DOHH2 (cell line): Measurements from ENCODE around the gene MAST1.

Experiments
- H3F3A ChIP-seq: fragments of 200-600 bp; sonication (generic), shearing (Covaris generic); 2 replicates; pipeline ENCODE4 v1.6.0; 2016; ENCODE audit warnings: antibody characterized with exemption, mild to moderate bottlenecking; ENCODE audit not compliant: control insufficient read depth, insufficient read depth
- H3K27ac ChIP-seq: fragments of 200-600 bp; sonication (generic); 2 replicates; pipeline ENCODE4 v1.5.1; 2014; ENCODE audit warnings: low read depth, mild to moderate bottlenecking, low read length, moderate library complexity
- H3K27me3 ChIP-seq: fragments of 200-600 bp; sonication (generic); 2 replicates; pipeline ENCODE4 v1.6.1; 2014; ENCODE audit warnings: mild to moderate bottlenecking, low read length, mixed read lengths; ENCODE audit not compliant: control insufficient read depth
- H3K36me3 ChIP-seq: fragments of 200-600 bp; sonication (generic); 2 replicates; pipeline ENCODE4 v1.6.1; 2014; ENCODE audit warnings: mild to moderate bottlenecking, low read length, moderate library complexity, mixed read lengths; ENCODE audit not compliant: control insufficient read depth
- H3K4me1 ChIP-seq: fragments of 200-600 bp; sonication (generic); 2 replicates; pipeline ENCODE4 v1.6.1; 2014; ENCODE audit warnings: mild to moderate bottlenecking, low read length, mixed read lengths; ENCODE audit not compliant: control insufficient read depth
- H3K4me2 ChIP-seq: fragments of 200-600 bp; sonication (generic); 2 replicates; pipeline ENCODE4 v1.6.0; 2014; ENCODE audit warnings: mild to moderate bottlenecking, low read length, moderate library complexity
- H3K4me3 ChIP-seq: fragments of 200-600 bp; sonication (generic); 2 replicates; pipeline ENCODE4 v1.5.1; 2014; ENCODE audit warnings: mild to moderate bottlenecking, low read length, mixed read lengths
- H3K79me2 ChIP-seq: fragments of 200-600 bp; sonication (generic); 2 replicates; pipeline ENCODE4 v1.6.1; 2014; ENCODE audit warnings: mild to moderate bottlenecking, low read length, mixed read lengths; ENCODE audit not compliant: control insufficient read depth
- H3K9me2 ChIP-seq: fragments of 200-600 bp; sonication (generic); replicated peaks from 2 replicates; pipeline ENCODE4 v1.6.1; 2014; ENCODE audit warnings: mild to moderate bottlenecking, low read length, mixed read lengths; ENCODE audit not compliant: control insufficient read depth
- H3K9me3 ChIP-seq: fragments of 200-600 bp; sonication (generic); 2 replicates; pipeline ENCODE4 v1.6.1; 2014; ENCODE audit warnings: antibody characterized with exemption, low read length, mixed read lengths; ENCODE audit not compliant: control insufficient read depth, insufficient read depth
- H4K20me1 ChIP-seq: fragments of 200-600 bp; sonication (generic); 2 replicates; pipeline ENCODE4 v1.6.0; 2014; ENCODE audit warnings: low read depth, mild to moderate bottlenecking, antibody characterized with exemption, low read length, moderate library complexity; ENCODE audit not compliant: control insufficient read depth, insufficient read depth
- CTCF ChIP-seq: fragments of 200-600 bp; sonication (generic); IDR thresholded peaks from one replicate; pipeline ENCODE4 v1.5.1; 2014; ENCODE audit warnings: antibody characterized with exemption, mild to moderate bottlenecking, low read depth, low read length; ENCODE audit not compliant: poor library complexity, severe bottlenecking
- EZH2phosphoT487 ChIP-seq: fragments of 200-600 bp; sonication (generic); IDR thresholded peaks from 2 replicates; pipeline ENCODE4 v1.6.1; 2017; ENCODE audit warnings: borderline replicate concordance, mild to moderate bottlenecking, antibody characterized with exemption, low read length, moderate library complexity, mixed read lengths

The MAST1 gene

GRCh38 chr19:12847159-12848139, 9.1 kb downstream of the MAST1 start:
- Histone ChIP-seq H3K4me1 (peaks cover 8% of the 10 kb centered on the region), H3F3A (no peaks in the 10 kb centered on the region), H3K4me2 (peak overlapping the region; percentile 52), H4K20me1 (0 out of 2 replicates have a peak, but pooled peaks cover 3% of the 10 kb centered on the region), H3K9me2 (no peaks in the 10 kb centered on the region), H3K4me3 (peak overlapping the region; percentile 25), H3K27ac (no peak overlapping the region), H3K36me3 (no peaks in the 10 kb centered on the region), H3K9me3 (no peaks in the 10 kb centered on the region), H3K79me2 (no peaks in the 10 kb centered on the region), H3K27me3 (peaks cover 4% of the 10 kb centered on the region)
- TF ChIP-seq EZH2phosphoT487 = no peak
- TF ChIP-seq CTCF = peak; percentile 97

DNA sequence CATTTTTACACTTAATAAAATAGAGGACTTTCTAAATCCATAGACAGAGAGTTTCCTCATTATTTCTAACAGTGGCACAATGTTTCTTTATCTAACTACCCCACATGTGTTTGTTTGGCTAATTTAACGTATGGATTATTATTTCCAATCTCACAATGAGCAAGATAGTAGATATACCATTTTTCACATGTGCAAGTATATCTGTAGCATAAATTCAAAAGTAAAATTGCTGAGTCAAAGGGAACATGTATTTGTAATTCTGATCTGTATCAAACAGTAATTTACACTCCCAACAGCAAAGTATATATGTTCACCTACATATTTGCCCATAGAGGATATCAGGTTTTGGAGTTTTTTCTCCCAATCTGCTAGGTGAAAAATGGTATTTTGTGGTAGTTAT, 18.3 kb downstream of the MAST1 start:
- no peaks in the 10 kb centered on the region; the same call in 1 of the 2 replicates for H3F3A ChIP-seq
- H3K9me2 ChIP-seq = no peaks in the 10 kb centered on the region
- no peaks in the 10 kb centered on the region for H3K4me1 ChIP-seq
- TF ChIP-seq CTCF = no peak
- TF ChIP-seq EZH2phosphoT487 = no peak
- no peaks in the 10 kb centered on the region for H3K36me3 ChIP-seq
- no peaks in the 10 kb centered on the region for H3K79me2 ChIP-seq
- no peaks in the 10 kb centered on the region for H3K27me3 ChIP-seq
- no peaks in the 10 kb centered on the region for H3K9me3 ChIP-seq
- H4K20me1 ChIP-seq = no peaks in the 10 kb centered on the region
- H3K27ac ChIP-seq = no peak overlapping the region
- no peak overlapping the region for H3K4me2 ChIP-seq
- no peak overlapping the region for H3K4me3 ChIP-seq

DNA sequence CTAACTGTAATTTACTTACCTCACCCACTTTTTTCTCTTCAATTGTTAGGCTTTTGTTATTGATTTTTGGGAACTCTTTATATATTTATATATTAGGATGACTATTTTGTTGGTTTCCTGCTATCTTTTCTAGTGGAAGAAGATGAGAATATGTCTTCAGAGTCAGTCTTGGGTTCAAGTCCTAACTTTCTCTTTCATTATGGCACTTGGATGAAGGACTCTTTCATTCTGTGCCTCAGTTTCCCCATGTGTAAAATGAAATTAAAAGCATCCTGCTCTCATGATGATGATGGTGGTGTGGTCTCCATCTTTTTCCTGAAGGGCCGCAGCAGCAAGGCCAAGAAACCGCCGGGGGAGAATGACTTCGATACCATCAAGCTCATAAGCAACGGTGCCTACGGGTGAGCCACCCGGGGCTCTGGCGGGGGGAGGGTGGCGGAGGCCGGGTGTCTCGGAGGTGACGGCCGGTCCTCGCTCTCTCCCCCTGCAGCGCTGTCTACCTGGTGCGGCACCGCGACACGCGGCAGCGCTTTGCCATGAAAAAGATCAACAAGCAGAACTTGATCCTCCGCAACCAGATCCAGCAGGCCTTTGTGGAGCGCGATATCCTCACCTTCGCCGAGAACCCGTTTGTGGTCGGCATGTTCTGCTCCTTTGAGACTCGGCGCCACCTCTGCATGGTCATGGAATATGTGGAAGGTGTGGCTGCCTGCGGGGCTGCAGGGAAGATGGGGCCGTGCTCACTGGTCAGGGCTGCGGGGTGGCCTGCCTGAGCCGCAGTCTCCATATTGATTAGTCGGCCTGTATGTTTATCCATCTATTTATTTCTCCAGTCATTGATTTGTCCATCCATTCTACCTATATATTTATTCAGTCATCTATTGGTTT, 20.0 kb downstream of the MAST1 start:
- no peaks in the 10 kb centered on the region for H3K9me2 ChIP-seq
- H3K4me1 ChIP-seq = no peaks in the 10 kb centered on the region
- H3K27me3 ChIP-seq = no peaks in the 10 kb centered on the region
- TF ChIP-seq CTCF (no peak), EZH2phosphoT487 (no peak)
- H3K36me3 ChIP-seq = no peaks in the 10 kb centered on the region
- H3F3A ChIP-seq = no peaks in the 10 kb centered on the region; the same call in 1 of the 2 replicates
- H3K79me2 ChIP-seq = no peaks in the 10 kb centered on the region
- H3K9me3 ChIP-seq = no peaks in the 10 kb centered on the region
- no peak overlapping the region for H3K27ac ChIP-seq
- no peaks in the 10 kb centered on the region for H4K20me1 ChIP-seq
- H3K4me3 ChIP-seq = no peak overlapping the region
- no peak overlapping the region for H3K4me2 ChIP-seq
